Natural killer cell (primary cell): ENCODE measurements around the gene FAF1. TPM values are rescaled to one million over a fixed set of nuclear protein-coding genes. Genes with fewer than 3 reads are reported as not detected.

Experiments
- ATAC-seq, 3 donors: fragments of 150-1000 bp in 2 of 3; fragments of 200-7000 bp in 1 of 3; cut with Tn5 transposase; 1 replicate in 1 of 3; 2 replicates in 2 of 3; pipeline ENCODE4 v1.10.0; 2021; ENCODE audit warnings: mild to moderate bottlenecking in 2 of 3, moderate library complexity in 2 of 3
- DNase-seq, 2 donors: peaks; one replicate each; pipeline versions ENCODE4 v3.0.0 to v3.0.0-alpha.2; 2013 to 2021; ENCODE audit warnings: mixed read lengths in 1 of 2
- H3K27ac ChIP-seq: one replicate; pipeline ENCODE4 v1.5.1; 2013; ENCODE audit warnings: mild to moderate bottlenecking, low read length
- H3K27me3 ChIP-seq: one replicate; pipeline ENCODE4 v1.6.1; 2013; ENCODE audit warnings: low read length; ENCODE audit not compliant: control insufficient read depth, insufficient read depth
- H3K36me3 ChIP-seq: one replicate; pipeline ENCODE4 v1.6.1; 2013; ENCODE audit warnings: low read length; ENCODE audit not compliant: control insufficient read depth, insufficient read depth
- H3K4me1 ChIP-seq: one replicate; pipeline ENCODE4 v1.6.1; 2013; ENCODE audit warnings: low read length; ENCODE audit not compliant: control insufficient read depth, insufficient read depth
- H3K4me3 ChIP-seq: one replicate; pipeline ENCODE4 v1.5.1; 2013; ENCODE audit warnings: low read length
- H3K9me3 ChIP-seq: one replicate; pipeline ENCODE4 v1.6.1; 2013; ENCODE audit warnings: low read length; ENCODE audit not compliant: control insufficient read depth, insufficient read depth
- H3K27ac Mint-ChIP-seq, 2 donors: one replicate each; pipeline ENCODE4 v1.8.0; 2022; ENCODE audit warnings: mild to moderate bottlenecking in 2 of 2, mixed read lengths in 2 of 2, moderate library complexity in 1 of 2
- H3K27me3 Mint-ChIP-seq, 2 donors: one replicate each; pipeline ENCODE4 v1.8.0; 2022; ENCODE audit warnings: low read depth in 2 of 2, mixed read lengths in 2 of 2
- H3K36me3 Mint-ChIP-seq: one replicate; pipeline ENCODE4 v1.8.0; 2022; ENCODE audit warnings: mixed read lengths
- H3K4me1 Mint-ChIP-seq, 2 donors: one replicate each; pipeline ENCODE4 v1.8.0; 2022; ENCODE audit warnings: mixed read lengths in 2 of 2
- H3K4me3 Mint-ChIP-seq: one replicate; pipeline ENCODE4 v1.8.0; 2022; ENCODE audit warnings: mild to moderate bottlenecking, moderate library complexity, mixed read lengths
- H3K9me3 Mint-ChIP-seq, 2 donors: one replicate each; pipeline ENCODE4 v1.8.0; 2022; ENCODE audit warnings: mixed read lengths in 2 of 2
- WGBS: methylation state at CpG from one replicate; pipeline ENCODE4 v1.1.7; 2013; ENCODE audit warnings: missing lambda C conversion rate; ENCODE audit not compliant: insufficient coverage; 5-methylcytosine and 5-hydroxymethylcytosine counted together
- intact Hi-C: fragments of 100-400 bp; cut with micrococcal nuclease; formaldehyde crosslinking; loops from one replicate; pipeline ENCODE4 v1.14.2; 2022
- total RNA-seq, 4 donors: library from RNA; stranded (reverse); fragments of 120-200 nt in 1 of 4; gene quantifications; one replicate each; pipeline versions ENCODE4 v1.2.3 to v1.2.4, GENCODE V29; 2013 to 2022
- TF ChIP-seq, protein P1 (sequence below): fragments of 200-600 bp; IDR thresholded peaks from one replicate; pipeline ENCODE4 v1.8.0; 2022; ENCODE audit warnings: antibody characterized with exemption

The FAF1 gene
- total RNA-seq, 3 donors from 2014 or later (not counting 1 experiment from before 2014, with no cell fraction given): 56.8 to 59.7 (median 57.2) TPM

DNA sequence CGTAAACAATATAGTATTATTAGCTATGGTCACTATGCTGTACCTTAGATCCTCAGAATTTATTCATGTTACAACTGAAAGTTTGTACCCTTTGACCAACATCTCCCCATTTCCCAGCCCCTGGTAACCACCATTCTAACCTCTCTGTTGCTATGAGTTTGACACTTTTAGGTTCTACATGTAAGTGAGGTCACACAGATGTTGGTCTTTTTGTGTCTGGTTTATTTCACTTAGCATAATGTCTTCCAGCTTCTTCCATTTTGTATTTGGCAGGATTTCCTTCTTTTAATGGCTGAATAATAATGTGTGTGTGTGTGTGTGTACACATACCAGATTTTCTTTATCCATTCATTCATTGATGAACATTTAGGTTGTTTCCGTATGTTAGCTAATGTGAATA lies 139.5 kb downstream of the FAF1 start:
- no CpG with 5 or more reads among the region's 2 CpGs for WGBS
- intact Hi-C loops: no loop called here
- Histone ChIP-seq H3K36me3 (no peaks in the 10 kb centered on the region), H3K27me3 (no peaks in the 10 kb centered on the region), H3K9me3 (no peaks in the 10 kb centered on the region), H3K4me3 (no peak overlapping the region), H3K27ac (no peak overlapping the region), H3K4me1 (no peaks in the 10 kb centered on the region)
- Mint-ChIP-seq H3K4me3 (no peak overlapping the region), H3K27me3 (no peaks in the 10 kb centered on the region), H3K36me3 (no peaks in the 10 kb centered on the region), H3K9me3 (no peaks in the 10 kb centered on the region), H3K4me1 (peaks cover 16 to 38% of the 10 kb centered on the region in 2 donors), H3K27ac (no peak overlapping the region)
- DNase-seq (no peak), ATAC-seq (no peak)
- TF ChIP-seq, protein P1, sequence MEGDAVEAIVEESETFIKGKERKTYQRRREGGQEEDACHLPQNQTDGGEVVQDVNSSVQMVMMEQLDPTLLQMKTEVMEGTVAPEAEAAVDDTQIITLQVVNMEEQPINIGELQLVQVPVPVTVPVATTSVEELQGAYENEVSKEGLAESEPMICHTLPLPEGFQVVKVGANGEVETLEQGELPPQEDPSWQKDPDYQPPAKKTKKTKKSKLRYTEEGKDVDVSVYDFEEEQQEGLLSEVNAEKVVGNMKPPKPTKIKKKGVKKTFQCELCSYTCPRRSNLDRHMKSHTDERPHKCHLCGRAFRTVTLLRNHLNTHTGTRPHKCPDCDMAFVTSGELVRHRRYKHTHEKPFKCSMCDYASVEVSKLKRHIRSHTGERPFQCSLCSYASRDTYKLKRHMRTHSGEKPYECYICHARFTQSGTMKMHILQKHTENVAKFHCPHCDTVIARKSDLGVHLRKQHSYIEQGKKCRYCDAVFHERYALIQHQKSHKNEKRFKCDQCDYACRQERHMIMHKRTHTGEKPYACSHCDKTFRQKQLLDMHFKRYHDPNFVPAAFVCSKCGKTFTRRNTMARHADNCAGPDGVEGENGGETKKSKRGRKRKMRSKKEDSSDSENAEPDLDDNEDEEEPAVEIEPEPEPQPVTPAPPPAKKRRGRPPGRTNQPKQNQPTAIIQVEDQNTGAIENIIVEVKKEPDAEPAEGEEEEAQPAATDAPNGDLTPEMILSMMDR: no peak

DNA sequence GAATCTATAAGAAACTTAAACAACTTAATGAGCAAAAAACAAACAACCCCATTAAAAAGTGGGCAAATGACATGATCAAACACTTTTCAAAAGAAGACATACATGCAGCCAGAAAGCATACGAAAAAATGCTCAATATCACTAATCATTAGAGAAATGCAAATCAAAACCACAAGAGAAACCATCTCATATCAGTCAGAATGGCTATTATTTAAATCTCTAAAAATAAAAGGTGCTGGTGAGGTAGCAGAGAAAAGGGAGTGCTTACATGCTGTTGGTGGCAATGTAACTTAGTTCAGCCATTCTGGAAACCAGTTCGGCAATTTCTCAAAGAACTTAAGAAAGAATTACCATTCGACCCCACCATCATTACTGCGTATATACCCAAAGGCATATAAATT lies 147.7 kb downstream of the FAF1 start:
- DNase-seq: no peak
- H3K9me3 ChIP-seq: peaks cover 1% of the 10 kb centered on the region
- TF ChIP-seq, protein P1: no peak
- H3K27ac ChIP-seq: no peak overlapping the region
- Mint-ChIP-seq H3K4me3 (no peak overlapping the region), H3K27ac (no peak overlapping the region), H3K36me3 (peaks cover 9% of the 10 kb centered on the region), H3K9me3 (peaks cover 0 to 8% of the 10 kb centered on the region in 2 donors), H3K4me1 (peaks cover 49 to 58% of the 10 kb centered on the region in 2 donors), H3K27me3 (no peaks in the 10 kb centered on the region)
- intact Hi-C loops: no loop called here
- H3K36me3 ChIP-seq: no peaks in the 10 kb centered on the region
- no peak overlapping the region for H3K4me3 ChIP-seq
- ATAC-seq: no peak
- H3K27me3 ChIP-seq: no peaks in the 10 kb centered on the region
- no peaks in the 10 kb centered on the region for H3K4me1 ChIP-seq
- 92% methylated on average over 4 of the region's 4 CpGs for WGBS

DNA sequence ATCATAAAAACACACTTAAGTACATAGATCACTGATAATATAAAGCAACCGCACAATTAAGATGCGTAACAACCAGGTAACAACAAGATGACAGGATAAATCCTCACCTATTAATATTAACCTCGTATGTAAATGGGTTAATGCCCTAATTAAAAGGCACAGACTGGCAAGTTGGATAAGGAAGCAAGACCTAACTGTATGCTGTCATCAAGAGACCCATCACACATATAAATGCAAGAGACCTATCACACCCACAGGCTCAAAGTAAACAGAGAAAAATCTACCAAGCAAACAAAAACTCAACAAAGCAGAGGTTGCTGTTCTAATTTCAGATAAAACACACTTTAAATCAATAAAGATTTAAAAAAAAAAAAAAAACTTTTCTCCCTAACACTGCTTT lies 151.8 kb downstream of the FAF1 start:
- Mint-ChIP-seq H3K27ac (peak overlapping the region in 1 of 2 donors; percentile 2), H3K27me3 (no peaks in the 10 kb centered on the region), H3K36me3 (peaks cover 17% of the 10 kb centered on the region), H3K9me3 (peaks cover 0 to 11% of the 10 kb centered on the region in 2 donors), H3K4me3 (peak overlapping the region; percentile 11), H3K4me1 (peaks cover 68 to 75% of the 10 kb centered on the region in 2 donors)
- Histone ChIP-seq H3K36me3 (no peaks in the 10 kb centered on the region), H3K27me3 (no peaks in the 10 kb centered on the region), H3K9me3 (peaks cover 4% of the 10 kb centered on the region), H3K4me1 (no peaks in the 10 kb centered on the region), H3K27ac (no peak overlapping the region), H3K4me3 (no peak overlapping the region)
- intact Hi-C loops: no loop called here
- ATAC-seq (no peak), DNase-seq (no peak)
- 100% methylated on average over 3 of the region's 3 CpGs for WGBS
- TF ChIP-seq, protein P1: no peak

DNA sequence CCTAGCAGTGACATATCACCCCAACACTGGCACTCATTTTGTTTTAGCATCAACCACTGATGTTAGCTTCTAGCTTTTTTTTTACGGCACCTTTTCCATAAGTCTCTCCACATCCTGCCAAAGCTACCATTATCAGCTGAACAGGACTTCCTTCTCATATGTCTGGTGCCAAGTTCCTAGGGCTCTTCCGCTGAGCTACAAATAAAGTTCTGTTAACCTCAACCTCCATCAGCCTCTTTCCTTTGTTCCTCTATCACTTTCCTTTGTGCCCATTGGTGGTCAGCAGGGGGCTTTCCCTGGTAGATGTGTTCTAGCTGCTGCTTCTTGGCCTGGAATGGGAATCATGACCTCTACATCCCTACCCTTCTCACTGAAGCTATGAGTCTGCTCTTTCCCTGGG lies 163.8 kb downstream of the FAF1 start:
- H3K9me3 ChIP-seq: no peaks in the 10 kb centered on the region
- no peaks in the 10 kb centered on the region for H3K36me3 ChIP-seq
- no peak overlapping the region for H3K4me3 ChIP-seq
- H3K27me3 Mint-ChIP-seq: no peaks in the 10 kb centered on the region
- no peaks in the 10 kb centered on the region for H3K27me3 ChIP-seq
- H3K9me3 Mint-ChIP-seq: no peaks in the 10 kb centered on the region
- peak; percentile 12 to 70 (median 41) for ATAC-seq
- peak overlapping the region; percentile 18 to 20 for H3K27ac Mint-ChIP-seq
- no peaks in the 10 kb centered on the region for H3K36me3 Mint-ChIP-seq
- H3K4me3 Mint-ChIP-seq: peak overlapping the region; percentile 65
- H3K4me1 ChIP-seq: no peaks in the 10 kb centered on the region
- intact Hi-C loops: no loop called here
- peaks cover 17 to 49% of the 10 kb centered on the region in 2 donors for H3K4me1 Mint-ChIP-seq
- no peak for DNase-seq
- 44% methylated on average over 2 of the region's 2 CpGs for WGBS
- no peak overlapping the region for H3K27ac ChIP-seq
- TF ChIP-seq, protein P1: no peak
